ENCODE data around the gene IFITM1.

DNA sequence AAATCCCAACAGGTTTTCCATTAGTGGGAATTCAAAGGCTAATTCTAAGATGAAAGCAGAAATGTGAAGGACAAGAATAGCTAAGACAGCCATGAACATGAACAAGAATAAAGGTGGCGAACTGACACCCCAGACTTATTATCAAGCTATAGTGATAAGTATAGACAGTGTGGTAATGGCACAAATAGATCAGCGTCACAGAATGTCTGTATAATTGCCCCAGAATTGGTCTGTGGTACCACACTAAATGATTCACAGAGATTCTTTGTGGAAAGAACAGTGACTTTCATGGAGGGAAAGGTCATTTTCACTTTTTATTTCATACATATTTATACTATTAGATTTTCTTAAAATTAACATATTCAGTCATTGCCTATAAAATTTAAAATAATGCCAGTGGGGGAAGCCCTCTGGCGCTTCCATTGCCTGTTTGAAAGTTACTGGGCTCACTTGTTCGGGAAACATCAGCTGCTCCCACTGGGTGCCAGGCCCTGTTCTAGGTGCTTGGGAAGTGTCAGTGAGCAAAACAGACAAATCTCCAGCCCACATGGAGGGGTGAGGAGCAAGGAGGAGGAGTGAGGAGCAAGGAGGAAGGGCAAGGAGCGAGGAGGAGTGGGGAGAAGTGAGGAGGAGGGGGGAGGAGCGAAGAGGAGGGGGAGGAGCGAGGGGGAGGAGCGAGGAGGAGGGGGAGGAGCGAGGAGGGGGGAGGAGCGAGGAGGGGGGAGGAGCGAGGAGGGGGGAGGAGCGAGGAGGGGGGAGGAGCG lies 47.0 kb upstream of the IFITM1 start:
- TF ChIP-seq EP300 (IDR thresholded peaks at IDR 0.05) (no peak), POLR2A (IDR thresholded peaks at IDR 0.05) (no peak)
- TF ChIP-seq, protein P1, sequence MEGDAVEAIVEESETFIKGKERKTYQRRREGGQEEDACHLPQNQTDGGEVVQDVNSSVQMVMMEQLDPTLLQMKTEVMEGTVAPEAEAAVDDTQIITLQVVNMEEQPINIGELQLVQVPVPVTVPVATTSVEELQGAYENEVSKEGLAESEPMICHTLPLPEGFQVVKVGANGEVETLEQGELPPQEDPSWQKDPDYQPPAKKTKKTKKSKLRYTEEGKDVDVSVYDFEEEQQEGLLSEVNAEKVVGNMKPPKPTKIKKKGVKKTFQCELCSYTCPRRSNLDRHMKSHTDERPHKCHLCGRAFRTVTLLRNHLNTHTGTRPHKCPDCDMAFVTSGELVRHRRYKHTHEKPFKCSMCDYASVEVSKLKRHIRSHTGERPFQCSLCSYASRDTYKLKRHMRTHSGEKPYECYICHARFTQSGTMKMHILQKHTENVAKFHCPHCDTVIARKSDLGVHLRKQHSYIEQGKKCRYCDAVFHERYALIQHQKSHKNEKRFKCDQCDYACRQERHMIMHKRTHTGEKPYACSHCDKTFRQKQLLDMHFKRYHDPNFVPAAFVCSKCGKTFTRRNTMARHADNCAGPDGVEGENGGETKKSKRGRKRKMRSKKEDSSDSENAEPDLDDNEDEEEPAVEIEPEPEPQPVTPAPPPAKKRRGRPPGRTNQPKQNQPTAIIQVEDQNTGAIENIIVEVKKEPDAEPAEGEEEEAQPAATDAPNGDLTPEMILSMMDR (IDR thresholded peaks at IDR 0.05): no peak

Data from stomach (tissue), 4 donors.